ENCODE results near the gene WNT9A. TPM values are rescaled to one million over a fixed set of nuclear protein-coding genes. Genes with fewer than 3 reads are reported as not detected.

Gene WNT9A, protein sequence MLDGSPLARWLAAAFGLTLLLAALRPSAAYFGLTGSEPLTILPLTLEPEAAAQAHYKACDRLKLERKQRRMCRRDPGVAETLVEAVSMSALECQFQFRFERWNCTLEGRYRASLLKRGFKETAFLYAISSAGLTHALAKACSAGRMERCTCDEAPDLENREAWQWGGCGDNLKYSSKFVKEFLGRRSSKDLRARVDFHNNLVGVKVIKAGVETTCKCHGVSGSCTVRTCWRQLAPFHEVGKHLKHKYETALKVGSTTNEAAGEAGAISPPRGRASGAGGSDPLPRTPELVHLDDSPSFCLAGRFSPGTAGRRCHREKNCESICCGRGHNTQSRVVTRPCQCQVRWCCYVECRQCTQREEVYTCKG
- total RNA-seq, result under 1 TPM; 0.12 to 0.33 TPM

DNA sequence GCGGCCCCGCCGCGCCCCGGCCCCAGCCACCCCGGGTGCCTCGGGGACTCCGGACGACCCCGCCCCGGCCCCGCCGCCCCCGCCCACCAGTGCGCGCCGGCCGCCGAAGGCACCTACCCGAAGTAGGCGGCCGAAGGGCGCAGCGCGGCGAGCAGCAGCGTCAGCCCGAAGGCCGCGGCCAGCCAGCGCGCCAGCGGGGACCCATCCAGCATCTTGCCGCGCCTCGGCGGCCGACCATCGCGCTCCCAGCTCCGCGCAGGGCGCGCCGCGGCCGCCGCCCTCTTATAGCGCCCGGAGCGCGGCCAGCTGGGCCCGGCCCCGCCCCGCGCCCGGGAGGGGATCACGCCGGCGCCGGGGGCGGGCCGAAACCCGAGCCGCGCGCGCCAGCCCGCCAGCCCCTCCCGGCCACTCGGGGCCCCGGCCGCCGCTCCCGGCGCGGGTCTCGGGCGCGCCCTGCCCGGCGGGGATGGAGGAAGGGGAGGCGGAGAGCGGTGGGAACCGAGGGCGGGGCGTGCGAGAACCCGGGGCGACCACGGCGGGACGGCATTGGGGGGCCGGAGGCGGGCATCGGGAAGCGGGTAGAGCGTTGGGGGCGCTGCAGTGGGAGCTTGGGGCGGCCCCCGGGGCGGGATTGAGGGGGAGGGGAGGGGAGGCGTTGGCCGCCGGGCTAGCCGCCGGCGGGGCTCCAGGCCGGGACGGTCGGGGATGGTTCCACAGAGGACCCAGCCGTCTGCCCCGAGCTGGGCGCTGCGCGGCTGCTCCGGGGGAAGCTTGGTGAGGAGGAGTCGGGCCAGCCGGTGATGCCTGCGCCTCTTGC, at the start of gene WNT9A:
Gene WNT9A (minus strand): TSS at position 257 of the 817 bp plus-strand sequence. CDS start 45 bp downstream, at position 212.

Small RNA genes within 50 kb of the gene (microRNA-seq; reads per million reads assigned to microRNA genes)
- gene MIR5008 (ENCODE audit: borderline microRNAs expressed, borderline replicate concordance), result not detected

Other genes starting within 250 kb of the WNT9A start
- gene JMJD4, start 212.6 kb downstream of the WNT9A start, total RNA-seq, result 10 to 100 TPM; 17.6 to 18.2 TPM
- gene SNAP47, start 212.5 kb downstream of the WNT9A start, total RNA-seq, result 10 to 100 TPM; 30.2 to 31.1 TPM
- gene PRSS38, start 132.3 kb downstream of the WNT9A start, total RNA-seq, result not detected
- gene WNT3A, start 59.1 kb upstream of the WNT9A start, total RNA-seq, result not detected
- gene ARF1, start 134.8 kb upstream of the WNT9A start, total RNA-seq, result 100 to 1,000 TPM; 267 to 286 TPM
- 10 to 100 TPM; 17.9 to 18.3 TPM for gene C1orf35, start 155.4 kb upstream of the WNT9A start, total RNA-seq
- gene MRPL55, start 161.4 kb upstream of the WNT9A start, total RNA-seq, result 10 to 100 TPM; 37.3 to 37.9 TPM
- gene GUK1, start 192.3 kb upstream of the WNT9A start, total RNA-seq, result 100 to 1,000 TPM; 246 to 264 TPM
- gene GJC2, start 202.0 kb upstream of the WNT9A start, total RNA-seq, result under 1 TPM; 0.63 to 0.72 TPM
- gene IBA57, start 217.9 kb upstream of the WNT9A start, total RNA-seq, result 1 to 10 TPM; 8.6 to 8.7 TPM

Data from activated naive CD4-positive, alpha-beta T cell treated with anti-CD3 and anti-CD28 coated beads, Interleukin-2, amount 10 ng/mL, durations not matched to agents 5 hours and 36 hours (primary cell).